ENCODE results near the gene DLG2.

- TF ChIP-seq, protein P1, sequence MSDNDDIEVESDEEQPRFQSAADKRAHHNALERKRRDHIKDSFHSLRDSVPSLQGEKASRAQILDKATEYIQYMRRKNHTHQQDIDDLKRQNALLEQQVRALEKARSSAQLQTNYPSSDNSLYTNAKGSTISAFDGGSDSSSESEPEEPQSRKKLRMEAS (IDR thresholded peaks at IDR 0.05): no peak
- TF ChIP-seq TEAD4 (IDR thresholded peaks at IDR 0.05): no peak
Measured at GRCh38 chr11:84648471-84648870, 978.7 kb downstream of the DLG2 start.
